HepG2 (cell line): ENCODE results near the gene TCEAL3. TPM values are rescaled to one million over a fixed set of nuclear protein-coding genes. Genes with fewer than 3 reads are reported as not detected.

ENCODE experiments used
- ATAC-seq: fragments of 200-7000 bp; cut with Tn5 transposase; 3 replicates; pipeline ENCODE4 v1.9.1; 2020; ENCODE audit warnings: mild to moderate bottlenecking, moderate library complexity
- BruUV-seq: library from RNA; stranded (reverse); fragments of 400-500 nt; replicated peaks from 2 replicates; lab custom pipeline; 2021; lab: Mats Ljungman, UMichigan
- CTCF ChIA-PET: fragments of 300-600 bp; formaldehyde crosslinking; extraction: SDS; loops from one replicate; lab custom pipeline; 2021; ENCODE audit warnings: low total read pairs, inconsistent platforms, low intra/inter-chr PET ratio; lab: Yijun Ruan, JAX
- POLR2A ChIA-PET: fragments of 350-600 bp; sonication (Branson Sonifier 250); formaldehyde crosslinking; loops from one replicate; lab custom pipeline; 2020; ENCODE audit warnings: antibody characterized with exemption, inconsistent platforms; lab: Yijun Ruan, JAX
- DNase-seq: peaks from one replicate; pipeline ENCODE4 v3.0.0-alpha.2; 2015; ENCODE audit warnings: low spot score
- FAIRE-seq: peaks from 3 replicates; lab custom pipeline; 2011; peaks lifted over from hg19 to GRCh38; lab: Jason Lieb, UNC
- H2AFZ ChIP-seq: one replicate; pipeline ENCODE4 v1.6.1; 2011; ENCODE audit warnings: low read length, inconsistent platforms
- H3K27ac ChIP-seq: fragments of 300-600 bp; 3 replicates; pipeline ENCODE4 v1.8.0; 2011; ENCODE audit warnings: mixed run types, mild to moderate bottlenecking, mixed read lengths, low read length, inconsistent platforms; ENCODE audit not compliant: insufficient read depth; ENCODE audit errors: extremely low read length
- H3K27me3 ChIP-seq, 2 experiments: fragments of 200-600 bp in 1 of 2; 2 replicates in 1 of 2; 3 replicates in 1 of 2; pipeline versions ENCODE4 v1.6.0 to v1.8.0; 2011; ENCODE audit warnings: low read length in 2 of 2, mild to moderate bottlenecking in 2 of 2, moderate library complexity in 2 of 2, inconsistent platforms in 1 of 2; ENCODE audit not compliant: insufficient read depth in 2 of 2, control insufficient read depth in 1 of 2
- H3K36me3 ChIP-seq, 2 experiments: fragments of 200-600 bp in 1 of 2; replicated peaks in 1 of 2; 2 replicates in 1 of 2; 3 replicates in 1 of 2; pipeline versions ENCODE4 v1.5.1 to v1.8.0; 2011; ENCODE audit warnings: low read length in 2 of 2, inconsistent platforms in 1 of 2; ENCODE audit not compliant: insufficient read depth in 2 of 2, control insufficient read depth in 1 of 2
- H3K4me1 ChIP-seq: 2 replicates; pipeline ENCODE4 v1.5.1; 2012; ENCODE audit warnings: low read length, inconsistent platforms; ENCODE audit not compliant: insufficient read depth
- H3K4me2 ChIP-seq: 2 replicates; pipeline ENCODE4 v1.6.0; 2011; ENCODE audit warnings: low read depth, low read length, inconsistent platforms
- H3K4me3 ChIP-seq, 3 experiments: fragments of 200-600 bp in 1 of 3; sonication (generic), shearing (Covaris generic) in 1 of 3; replicated peaks in 1 of 3; 2 replicates each; pipeline ENCODE4 v1.5.1; 2011 to 2016; ENCODE audit warnings: low read length in 3 of 3, inconsistent platforms in 2 of 3, low read depth in 2 of 3, mild to moderate bottlenecking in 2 of 3, control low read depth in 1 of 3, mixed read lengths in 1 of 3; ENCODE audit not compliant: insufficient read depth in 1 of 3
- H3K79me2 ChIP-seq: one replicate; pipeline ENCODE4 v1.6.1; 2011; ENCODE audit warnings: low read length, inconsistent platforms; ENCODE audit not compliant: insufficient read depth
- H3K9ac ChIP-seq: 2 replicates; pipeline ENCODE4 v1.6.0; 2011; ENCODE audit warnings: mild to moderate bottlenecking, low read depth, low read length, inconsistent platforms; ENCODE audit not compliant: insufficient read depth
- H3K9me3 ChIP-seq: 2 replicates; pipeline ENCODE4 v1.5.1; 2012; ENCODE audit warnings: mild to moderate bottlenecking, low read length
- H4K20me1 ChIP-seq: 2 replicates; pipeline ENCODE4 v1.6.0; 2011; ENCODE audit warnings: inconsistent platforms, mild to moderate bottlenecking, low read length, moderate library complexity; ENCODE audit not compliant: insufficient read depth
- ELK4 ChIP-seq: sonication (generic); formaldehyde crosslinking; IDR thresholded peaks from 2 replicates; pipeline ENCODE4 v1.9.0; 2021; ENCODE audit warnings: missing genetic modification reagents, borderline replicate concordance
- ISL2 ChIP-seq: sonication (generic); formaldehyde crosslinking; IDR thresholded peaks from 2 replicates; pipeline ENCODE4 v1.5.0; 2020; ENCODE audit warnings: missing genetic modification reagents
- JARID2 ChIP-seq: sonication (generic); formaldehyde crosslinking; IDR thresholded peaks from 2 replicates; pipeline ENCODE4 v1.8.1; 2023; ENCODE audit warnings: missing genetic modification reagents, inconsistent platforms; ENCODE audit not compliant: insufficient replicate concordance
- JUN ChIP-seq: sonication (generic); formaldehyde crosslinking; IDR thresholded peaks from 2 replicates; pipeline ENCODE4 v1.4.0; 2020; ENCODE audit warnings: mild to moderate bottlenecking, missing genetic modification reagents
- MAFG ChIP-seq: sonication (generic); formaldehyde crosslinking; IDR thresholded peaks from 2 replicates; pipeline ENCODE4 v1.5.1; 2020; ENCODE audit warnings: mild to moderate bottlenecking, missing genetic modification reagents
- NFE2L1 ChIP-seq: sonication (generic); formaldehyde crosslinking; IDR thresholded peaks from 2 replicates; pipeline ENCODE4 v1.4.0; 2020; ENCODE audit warnings: missing genetic modification reagents, mild to moderate bottlenecking, borderline replicate concordance
- PLSCR1 ChIP-seq: sonication (generic); formaldehyde crosslinking; IDR thresholded peaks from 2 replicates; pipeline ENCODE4 v1.5.0; 2020; ENCODE audit warnings: missing genetic modification reagents, mild to moderate bottlenecking, borderline replicate concordance
- POLR2AphosphoS5 ChIP-seq: IDR thresholded peaks from 2 replicates; pipeline ENCODE4 v1.6.1; 2012; ENCODE audit warnings: low read depth, low read length
- SNAPC5 ChIP-seq: sonication (generic); formaldehyde crosslinking; IDR thresholded peaks from 2 replicates; pipeline ENCODE4 v1.8.1; 2023; ENCODE audit warnings: mild to moderate bottlenecking, missing genetic modification reagents, borderline replicate concordance
- SRF ChIP-seq: IDR thresholded peaks from 2 replicates; pipeline ENCODE4 v1.6.1; 2011; ENCODE audit warnings: mild to moderate bottlenecking, low read depth, low read length, moderate library complexity
- TEF ChIP-seq: sonication (generic); formaldehyde crosslinking; IDR thresholded peaks from 2 replicates; pipeline ENCODE4 v1.5.0; 2020; ENCODE audit warnings: missing genetic modification reagents
- TRIM22 ChIP-seq: fragments of 450-650 bp; IDR thresholded peaks from 2 replicates; pipeline ENCODE4 v1.6.1; 2017
- U2AF2 ChIP-seq: fragments of 200-400 bp; formaldehyde crosslinking; IDR thresholded peaks from 2 replicates; pipeline ENCODE4 v1.6.1; 2017; ENCODE audit warnings: low read depth, mild to moderate bottlenecking, low read length
- ZFP90 ChIP-seq: sonication (generic); formaldehyde crosslinking; IDR thresholded peaks from 2 replicates; pipeline ENCODE4 v1.8.0; 2022; ENCODE audit warnings: missing genetic modification reagents, mild to moderate bottlenecking, inconsistent platforms, borderline replicate concordance
- ZNF24 ChIP-seq: fragments of 450-650 bp; IDR thresholded peaks from 2 replicates; pipeline ENCODE4 v1.6.1; 2017; ENCODE audit warnings: antibody characterized with exemption, mild to moderate bottlenecking
- ZNF639 ChIP-seq: conservative IDR thresholded peaks from 2 replicates; pipeline ENCODE4 v1.6.1; 2018; ENCODE audit warnings: missing genetic modification reagents
- ZNF737 ChIP-seq: sonication (generic); formaldehyde crosslinking; IDR thresholded peaks from 2 replicates; pipeline ENCODE4 v1.5.0; 2020; ENCODE audit warnings: missing genetic modification reagents, mild to moderate bottlenecking, borderline replicate concordance
- WGBS: methylation state at CpG from one replicate; pipeline ENCODE4 v1.1.6; 2017; ENCODE audit warnings: low lambda C conversion rate; 5-methylcytosine and 5-hydroxymethylcytosine counted together
- in situ Hi-C: cut with HindIII; loops from 2 replicates; pipeline ENCODE4 v1.10.0; 2017; ENCODE audit warnings: low pct_unique_long_range_greater_than_20kb; ENCODE audit not compliant: extremely low pct_ligation_motif_present
- intact Hi-C: fragments of 100-400 bp; cut with micrococcal nuclease; formaldehyde crosslinking; loops from one replicate; pipeline ENCODE4 v1.10.0; 2022; ENCODE audit not compliant: unreplicated experiment
- polyA plus RNA-seq, 8 experiments: library from polyadenylated mRNA; depleted of rRNA in 3 of 8; stranded (reverse) in 7 of 8; unstranded in 1 of 8; fragments of >200 nt; fragmentation: Illumina TruSeq in 4 of 8; extraction: Trizol in 4 of 8; gene quantifications; 2 replicates each; pipeline versions ENCODE4 v1.2.1 to v1.2.3, GENCODE V29; 2011 to 2016; ENCODE audit warnings: low read depth in 4 of 8, missing spikeins in 1 of 8, mixed read lengths in 1 of 8; ENCODE audit not compliant: insufficient read depth in 1 of 8
- total RNA-seq, 5 experiments: library from RNA; depleted of rRNA; stranded (reverse); fragments of >200 nt; fragmentation: Illumina TruSeq; extraction: Trizol; gene quantifications; 2 replicates each; pipeline ENCODE4 v1.2.3, GENCODE V29; 2016; ENCODE audit warnings: low read depth in 1 of 5

Gene TCEAL3
- total and polyA plus RNA-seq, 2 of the 13 experiments (the other 11 are each of a cell fraction or from before 2014, with no cell fraction given), result 0.09 to 0.12 TPM

GRCh38 chrX:103630171-103630511 lies 22.4 kb downstream of the TCEAL3 start:
- Histone ChIP-seq H2AFZ (no peak overlapping the region), H3K9ac (peak overlapping the region; percentile 71), H3K27ac (peak overlapping the region; percentile 86), H3K79me2 (peaks cover 2% of the 10 kb centered on the region), H3K4me2 (peak overlapping the region; percentile 84), H3K36me3 (no peaks in the 10 kb centered on the region), H3K27me3 (no peaks in the 10 kb centered on the region), H3K4me3 (peak overlapping the region in 2 of 3 experiments; percentile 73 to 78; a peak in 4 of 6 replicates), H4K20me1 (no peaks in the 10 kb centered on the region), H3K9me3 (no peaks in the 10 kb centered on the region), H3K4me1 (peaks cover 7% of the 10 kb centered on the region; the same call in 1 of the 2 replicates)
- WGBS, result 71% methylated on average over 6 of the region's 6 CpGs
- no peak for DNase-seq
- intact Hi-C loops (loop anchor here (1.0 kb wide), 1 partner anchor 97 kb away; no protein-coding TSS in a partner anchor), in situ Hi-C loops (no loop called here)
- ChIA-PET CTCF (interaction anchor here (0.6 kb wide), 1 partner anchor 94 kb away, joined by 4 read pairs; no protein-coding TSS in a partner anchor), POLR2A (interaction anchor here (0.7 to 2.2 kb wide), 3 partner anchors 55 to 61 kb away, joined by 3 to 13 read pairs (median 9); no protein-coding TSS in a partner anchor)
- no peak for FAIRE-seq
- no TSS peak for BruUV-seq
- no peak for ATAC-seq
- no peak for TF ChIP-seq POLR2AphosphoS5
- TF ChIP-seq TRIM22, result no peak
- no peak for TF ChIP-seq SRF
- TF ChIP-seq SNAPC5, result no peak
- no peak for TF ChIP-seq ELK4 (CRISPR knock-in tag)
- TF ChIP-seq ISL2 (CRISPR knock-in tag), result no peak
- TF ChIP-seq ZNF737 (CRISPR knock-in tag), result no peak
- no peak for TF ChIP-seq ZFP90
- no peak for TF ChIP-seq TEF
- no peak for TF ChIP-seq JUN (CRISPR knock-in tag)
- TF ChIP-seq PLSCR1 (CRISPR knock-in tag), result no peak
- no peak for TF ChIP-seq NFE2L1
- no peak for TF ChIP-seq JARID2 (CRISPR knock-in tag)
- no peak for TF ChIP-seq ZNF24
- TF ChIP-seq U2AF2, result no peak
- TF ChIP-seq ZNF639, result no peak
- TF ChIP-seq MAFG (CRISPR knock-in tag), result no peak
